NCI-H1930 (cell line): ENCODE measurements around the gene ZNF574.
A peak's percentile ranks its signal among the peaks of the same experiment; 100 is the strongest.
"Not testable (repeated sequence)": the region's sequence is repeated elsewhere in the genome, so short reads cannot be mapped to it uniquely, and the experiment has no call there.

Source experiments
- DNase-seq, 2 experiments: peaks; one replicate each; lab custom pipeline; 2025; lab: John Stamatoyannopoulos, UW

The ZNF574 gene, protein sequence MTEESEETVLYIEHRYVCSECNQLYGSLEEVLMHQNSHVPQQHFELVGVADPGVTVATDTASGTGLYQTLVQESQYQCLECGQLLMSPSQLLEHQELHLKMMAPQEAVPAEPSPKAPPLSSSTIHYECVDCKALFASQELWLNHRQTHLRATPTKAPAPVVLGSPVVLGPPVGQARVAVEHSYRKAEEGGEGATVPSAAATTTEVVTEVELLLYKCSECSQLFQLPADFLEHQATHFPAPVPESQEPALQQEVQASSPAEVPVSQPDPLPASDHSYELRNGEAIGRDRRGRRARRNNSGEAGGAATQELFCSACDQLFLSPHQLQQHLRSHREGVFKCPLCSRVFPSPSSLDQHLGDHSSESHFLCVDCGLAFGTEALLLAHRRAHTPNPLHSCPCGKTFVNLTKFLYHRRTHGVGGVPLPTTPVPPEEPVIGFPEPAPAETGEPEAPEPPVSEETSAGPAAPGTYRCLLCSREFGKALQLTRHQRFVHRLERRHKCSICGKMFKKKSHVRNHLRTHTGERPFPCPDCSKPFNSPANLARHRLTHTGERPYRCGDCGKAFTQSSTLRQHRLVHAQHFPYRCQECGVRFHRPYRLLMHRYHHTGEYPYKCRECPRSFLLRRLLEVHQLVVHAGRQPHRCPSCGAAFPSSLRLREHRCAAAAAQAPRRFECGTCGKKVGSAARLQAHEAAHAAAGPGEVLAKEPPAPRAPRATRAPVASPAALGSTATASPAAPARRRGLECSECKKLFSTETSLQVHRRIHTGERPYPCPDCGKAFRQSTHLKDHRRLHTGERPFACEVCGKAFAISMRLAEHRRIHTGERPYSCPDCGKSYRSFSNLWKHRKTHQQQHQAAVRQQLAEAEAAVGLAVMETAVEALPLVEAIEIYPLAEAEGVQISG

DNA sequence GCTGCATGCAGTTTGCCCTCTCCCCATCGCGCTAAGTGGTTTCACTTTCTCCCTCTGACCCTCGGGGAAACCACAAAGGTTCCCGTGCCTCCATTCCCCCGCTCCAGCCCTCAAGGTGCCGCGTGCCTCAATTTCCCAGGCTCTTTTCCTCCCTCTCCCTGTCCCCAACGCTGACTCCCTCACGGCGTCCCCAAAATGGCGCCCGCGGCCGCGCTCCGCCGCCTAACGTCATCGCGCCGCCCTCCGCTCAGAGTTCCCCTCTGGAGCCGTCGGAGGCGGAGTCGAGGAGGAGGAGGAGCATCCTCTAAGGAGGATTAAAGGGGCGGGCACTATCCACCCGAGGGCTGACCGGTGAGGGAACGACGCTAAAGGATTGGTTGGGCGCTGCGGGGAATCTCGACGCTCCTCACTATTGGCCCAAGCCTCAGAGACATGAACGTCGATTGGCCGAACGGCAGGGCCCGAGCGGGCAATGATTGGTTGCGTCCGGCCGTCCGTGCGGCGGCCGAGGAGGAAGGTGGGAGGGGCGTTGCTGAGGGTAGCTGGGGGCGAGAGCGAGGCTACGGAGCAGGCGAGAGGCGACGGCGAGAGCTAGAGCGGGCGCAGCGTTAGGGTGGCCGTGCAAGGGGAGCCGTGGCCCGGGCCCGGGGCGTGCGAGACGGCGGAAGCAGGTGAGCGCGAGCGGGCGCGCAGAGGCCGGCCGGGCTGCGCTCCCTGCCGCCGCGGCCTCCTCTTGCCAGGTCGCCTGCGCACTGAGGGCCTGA, at the start of gene ZNF574:
Gene ZNF574 (plus strand): TSS at position 551 of the 764 bp plus-strand sequence. CDS start 2,441 bp downstream, outside the sequence.
- DNase-seq = peak; percentile 100

DNA sequence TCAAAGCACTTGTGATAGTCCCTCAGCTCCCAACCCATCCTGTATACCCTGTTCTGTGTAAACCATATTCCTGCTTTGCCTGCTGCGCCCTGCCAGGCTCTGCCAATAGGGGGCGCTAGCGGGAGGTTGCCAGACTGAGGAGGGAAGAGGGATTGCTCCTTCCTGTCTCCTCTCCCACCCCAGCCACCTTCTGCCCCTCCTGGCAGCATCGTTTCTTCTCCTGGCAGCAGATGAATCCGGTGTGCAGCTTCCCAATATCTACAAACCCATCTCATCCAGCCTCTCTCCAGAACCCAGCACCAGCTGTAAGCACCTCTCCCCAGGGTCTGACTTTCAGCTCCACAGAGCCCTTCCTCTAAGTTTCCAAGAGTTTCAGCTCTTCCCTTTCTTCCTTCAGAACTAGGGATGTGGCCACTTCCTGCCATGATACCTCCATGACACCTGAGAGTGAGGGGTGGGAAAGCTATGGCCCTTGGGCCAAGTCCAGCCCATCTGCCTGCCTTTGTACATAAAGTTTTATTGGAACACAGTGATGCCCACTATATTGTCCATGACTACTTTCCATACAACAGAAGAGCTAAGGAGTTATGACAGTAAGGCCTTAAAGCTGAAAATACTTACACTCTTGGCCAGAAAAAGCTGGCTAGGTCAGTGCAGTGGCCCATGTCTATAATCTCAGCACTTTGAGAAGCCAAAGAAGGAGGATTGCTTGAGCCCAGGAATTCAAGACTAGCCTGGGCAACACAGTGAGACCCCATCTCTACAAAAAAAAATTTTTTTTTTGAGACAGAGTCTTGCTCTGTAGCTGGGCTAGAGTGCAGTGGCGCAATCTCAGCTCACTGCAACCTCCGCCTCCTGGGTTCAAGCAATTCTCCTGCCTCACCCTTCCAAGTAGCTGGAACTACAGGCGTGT, 47.4 kb upstream of the ZNF574 start:
- peak in 1 of 2 experiments; percentile 73 for DNase-seq

DNA sequence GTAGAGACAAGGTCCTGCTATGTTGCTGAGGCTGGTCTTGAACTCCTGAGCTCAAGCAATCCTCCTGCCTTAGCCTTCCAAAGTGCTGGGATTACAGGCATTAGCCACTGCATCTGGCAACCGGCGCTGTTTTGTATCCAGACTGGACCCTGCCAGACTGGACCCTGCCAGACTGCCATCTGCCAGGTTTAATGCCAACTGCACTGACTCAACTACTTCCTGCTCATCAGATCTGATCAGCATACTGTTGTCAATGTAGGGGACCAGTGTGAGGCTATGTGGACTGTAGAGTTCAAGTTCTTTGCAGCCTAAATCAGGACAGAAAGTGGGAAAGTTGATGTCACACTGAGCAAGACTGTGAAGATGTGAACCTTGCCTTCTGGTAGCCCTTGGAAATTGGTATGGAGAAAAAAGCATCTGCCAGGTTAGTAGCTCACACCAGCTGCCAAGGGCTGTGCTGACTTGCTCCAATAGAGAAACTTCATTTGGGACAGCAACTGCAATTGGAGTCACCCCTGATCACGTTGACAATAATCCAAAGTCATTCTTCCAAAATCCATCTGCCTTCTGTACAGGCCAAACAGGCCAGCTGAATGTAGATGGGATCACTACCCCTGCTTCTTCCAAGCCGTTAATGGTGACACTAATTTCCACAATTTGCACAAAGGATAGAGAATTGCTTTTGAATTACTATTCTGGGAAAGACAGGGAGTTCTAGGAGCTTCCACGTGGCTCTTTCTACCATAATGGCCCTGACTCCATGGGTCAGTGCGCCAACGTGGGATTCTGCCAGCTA, 45.1 kb upstream of the ZNF574 start:
- no peak for DNase-seq

DNA sequence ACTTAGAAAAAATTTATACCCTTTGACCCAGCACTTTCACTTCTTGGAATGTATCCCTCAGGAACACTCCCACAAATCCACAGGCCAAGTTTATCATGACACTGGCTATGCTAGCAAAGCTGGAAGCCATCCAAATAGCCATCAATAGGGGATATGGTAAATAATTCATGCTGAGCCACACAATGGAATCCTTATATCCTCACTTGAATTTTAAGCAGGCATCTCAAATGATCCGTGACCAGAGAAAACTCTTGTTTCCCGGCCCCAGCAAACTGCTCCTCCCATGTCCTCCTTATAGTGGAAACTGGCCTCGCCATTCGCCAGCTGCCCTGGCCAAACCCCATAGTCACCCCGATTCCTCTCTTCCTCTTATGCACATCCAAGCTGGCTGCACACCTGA, 43.5 kb upstream of the ZNF574 start:
- no peak for DNase-seq

DNA sequence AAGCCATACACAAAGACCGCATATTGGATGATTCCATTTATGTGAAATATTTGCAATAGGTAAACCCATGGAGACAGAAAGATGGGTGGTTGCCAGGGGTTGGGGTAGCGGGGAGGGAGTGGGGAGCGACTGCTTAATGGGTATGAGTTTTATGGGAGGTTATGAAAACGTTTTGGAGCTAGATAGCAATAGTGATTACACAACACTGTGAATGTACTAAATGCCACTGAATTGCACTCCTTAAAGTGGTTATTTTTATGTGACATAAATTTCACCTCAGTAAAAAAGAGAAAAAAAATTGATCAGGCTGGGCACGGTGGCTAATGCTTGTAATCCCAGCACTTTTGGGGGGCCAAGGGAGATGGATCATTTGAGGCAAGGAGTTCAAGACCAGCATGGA, 42.6 kb upstream of the ZNF574 start:
- no peak for DNase-seq

DNA sequence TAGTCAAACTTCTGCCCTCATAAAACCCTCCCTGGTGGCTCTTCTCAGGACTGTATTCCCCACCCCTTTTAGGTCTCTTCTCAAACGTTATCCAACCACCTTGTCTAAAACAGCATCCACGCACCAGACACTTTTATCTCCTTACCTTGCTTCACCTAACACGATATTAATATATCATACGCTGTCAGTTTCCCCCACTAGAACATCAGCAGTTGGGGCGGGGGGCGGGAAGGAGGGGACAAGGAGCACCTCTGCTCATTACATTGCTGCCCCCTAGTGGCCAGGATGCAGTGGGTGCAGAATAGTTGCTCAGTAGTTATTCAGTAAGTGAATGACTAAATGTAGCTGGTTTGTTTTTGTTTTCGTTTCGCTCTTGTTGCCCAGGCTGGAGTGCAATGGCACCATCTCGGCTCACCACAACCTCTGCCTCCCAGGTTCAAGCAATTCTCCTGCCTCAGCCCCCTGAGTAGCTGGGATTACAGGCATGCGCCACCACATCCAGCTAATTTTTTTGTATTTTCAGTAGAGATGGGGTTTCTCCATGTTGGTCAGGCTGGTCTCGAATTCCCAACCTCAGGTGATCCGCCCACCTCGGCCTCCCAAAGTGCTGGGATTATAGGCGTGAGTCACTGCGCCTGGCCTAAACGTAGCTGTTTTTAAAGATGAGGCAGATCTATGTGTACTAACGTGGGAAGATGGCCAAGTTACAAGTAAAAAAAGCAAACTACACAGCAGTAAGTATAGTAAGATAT, 41.1 kb upstream of the ZNF574 start:
- peak; percentile 26 to 69 for DNase-seq

DNA sequence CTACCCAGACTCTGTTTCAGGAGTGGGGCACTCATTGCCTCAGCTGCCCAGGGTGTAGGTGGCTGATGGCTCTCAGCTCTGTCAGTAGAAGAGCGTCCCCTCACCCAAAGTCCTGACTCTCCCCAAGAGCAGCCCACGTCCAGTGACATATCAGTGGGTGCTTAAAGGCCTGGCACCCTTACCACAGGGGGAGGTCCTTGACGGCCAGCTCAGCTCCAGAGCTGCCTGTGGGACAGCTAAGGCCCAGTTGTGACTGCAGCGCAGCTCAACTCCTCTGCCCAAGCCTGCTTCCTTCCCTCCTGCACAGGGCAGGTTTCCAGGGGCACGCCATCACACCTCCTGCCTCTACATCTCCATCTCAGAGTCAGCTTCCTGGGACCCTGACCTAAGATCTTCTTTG, 38.3 kb upstream of the ZNF574 start:
- no peak for DNase-seq

DNA sequence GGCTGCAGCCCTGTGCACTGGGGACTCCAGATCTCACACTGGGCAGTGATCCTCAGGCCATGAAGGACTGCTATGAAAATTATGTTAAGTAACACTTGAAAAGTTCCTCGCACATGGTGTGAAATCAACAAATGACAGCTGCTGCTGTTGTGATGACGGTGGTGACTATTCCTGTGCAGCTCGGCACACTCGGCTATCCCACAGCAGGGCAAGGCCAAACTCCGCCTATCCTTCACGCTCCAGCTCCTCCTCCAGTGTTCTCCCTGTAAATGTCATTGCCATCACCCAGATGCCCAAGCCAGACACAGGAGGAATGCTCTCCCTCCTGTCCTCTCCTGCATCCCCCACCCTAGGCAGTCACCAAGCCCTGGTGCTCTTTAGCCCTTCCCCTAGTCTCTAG, 37.3 kb upstream of the ZNF574 start:
- DNase-seq = no peak

DNA sequence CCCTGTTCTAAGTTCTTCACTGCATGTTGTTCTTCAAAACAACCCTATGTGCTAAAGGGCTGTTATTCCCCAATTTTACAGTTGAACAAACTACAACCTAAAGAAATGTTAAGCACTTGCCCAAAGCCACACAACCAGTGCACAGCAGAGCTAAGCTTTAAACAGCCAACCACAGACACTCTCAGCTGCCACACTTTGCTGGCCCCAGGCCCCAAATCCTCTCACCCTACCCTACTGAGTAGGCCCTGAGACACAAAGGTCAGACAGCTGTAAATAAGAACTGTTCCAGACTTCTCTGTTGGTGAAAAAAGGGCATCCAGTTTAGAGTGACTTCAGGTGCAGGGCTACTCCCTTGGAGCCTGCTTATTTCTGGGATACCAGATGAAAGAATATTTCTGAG, 35.9 kb upstream of the ZNF574 start:
- no peak for DNase-seq

DNA sequence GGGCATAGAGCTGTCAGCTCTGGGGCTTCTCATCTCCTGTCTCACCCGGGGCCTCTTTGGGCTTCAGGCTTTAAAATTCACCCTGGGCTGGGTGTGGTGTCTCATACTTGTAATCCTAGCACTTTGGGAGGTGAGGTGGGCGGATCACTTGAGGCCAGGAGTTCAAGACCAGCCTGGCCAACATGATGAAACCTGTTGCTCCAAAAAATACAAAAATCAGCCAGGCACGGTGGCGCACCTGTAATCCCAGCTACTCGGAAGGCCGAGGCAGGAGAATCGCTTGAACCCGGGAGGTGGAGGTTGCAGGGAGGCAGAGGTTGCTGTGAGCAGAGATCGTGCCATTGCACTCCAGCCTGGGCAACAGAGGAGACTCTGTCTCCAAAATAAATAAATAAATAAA, 35.5 kb upstream of the ZNF574 start:
- DNase-seq = not testable (repeated sequence)

DNA sequence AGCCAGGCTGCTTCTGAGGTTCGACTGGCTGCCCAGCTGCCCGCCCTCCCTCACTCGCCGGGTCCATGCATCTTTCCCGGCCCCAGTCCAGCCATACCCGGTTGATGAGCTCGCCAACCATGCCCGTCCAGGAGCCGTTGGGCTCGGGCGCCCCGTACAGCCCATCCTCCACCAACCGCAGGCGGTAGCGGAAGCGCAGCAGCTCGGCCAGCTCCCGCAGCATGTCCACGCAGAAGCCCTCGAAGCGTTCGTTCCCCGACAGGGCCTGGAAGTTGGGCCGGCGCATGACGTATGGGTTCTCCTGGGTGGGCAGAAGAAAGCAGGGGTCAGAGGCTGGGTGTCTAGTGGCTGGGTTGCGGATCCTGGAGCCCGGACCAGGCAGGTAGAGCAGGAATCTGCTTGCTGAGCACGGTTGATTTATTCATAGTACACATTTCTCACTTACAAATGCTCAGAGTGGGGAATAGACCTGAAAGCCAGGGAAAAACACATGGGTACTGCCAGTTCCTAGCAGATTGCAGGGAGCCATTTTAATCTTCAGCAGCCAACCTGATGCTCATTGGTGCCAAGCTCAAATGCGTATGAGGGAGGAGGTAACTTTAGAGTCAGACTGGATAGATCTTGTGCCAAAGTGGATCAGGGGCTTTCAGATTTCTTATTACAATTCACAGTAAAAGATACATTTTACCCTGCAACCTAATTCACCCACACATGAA, 33.4 kb upstream of the ZNF574 start:
- DNase-seq = no peak

DNA sequence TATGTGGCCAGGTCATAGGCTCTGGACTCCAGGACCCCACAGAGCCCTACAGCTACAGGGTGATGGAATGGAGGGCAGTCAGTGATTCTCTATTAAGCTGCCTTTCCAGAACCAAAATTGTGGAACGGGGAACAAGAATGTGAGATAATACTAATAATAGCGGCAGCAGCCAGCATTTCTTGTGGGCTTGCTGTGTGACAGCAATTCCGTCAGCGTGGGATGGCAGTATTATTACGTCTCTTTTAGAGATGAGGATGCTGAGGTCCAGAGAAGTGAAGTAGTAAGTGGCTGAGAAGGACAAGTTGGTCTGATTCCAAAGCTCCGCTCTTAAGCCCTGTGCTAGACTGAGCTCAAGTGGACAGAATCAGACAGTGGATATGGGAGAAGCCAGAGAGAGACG, 30.4 kb upstream of the ZNF574 start:
- no peak for DNase-seq

DNA sequence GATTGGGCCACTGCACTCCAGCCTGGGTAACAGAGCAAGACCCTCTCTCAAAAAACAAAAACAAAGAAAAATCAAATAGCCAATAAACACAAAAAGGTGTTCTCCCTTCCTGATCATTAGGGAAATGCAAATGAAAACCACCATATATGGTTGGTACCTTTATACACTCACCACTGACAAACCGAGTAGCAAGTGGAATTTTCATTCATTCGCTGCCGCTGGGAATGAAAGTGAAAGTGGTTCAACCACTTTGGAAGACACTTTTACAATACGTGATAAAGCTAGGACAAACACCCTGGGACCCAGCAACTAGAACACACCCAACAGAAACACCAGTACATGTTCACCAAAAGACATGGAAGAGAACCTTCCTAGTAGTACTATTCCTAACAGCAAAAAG, 27.0 kb upstream of the ZNF574 start:
- no peak for DNase-seq

DNA sequence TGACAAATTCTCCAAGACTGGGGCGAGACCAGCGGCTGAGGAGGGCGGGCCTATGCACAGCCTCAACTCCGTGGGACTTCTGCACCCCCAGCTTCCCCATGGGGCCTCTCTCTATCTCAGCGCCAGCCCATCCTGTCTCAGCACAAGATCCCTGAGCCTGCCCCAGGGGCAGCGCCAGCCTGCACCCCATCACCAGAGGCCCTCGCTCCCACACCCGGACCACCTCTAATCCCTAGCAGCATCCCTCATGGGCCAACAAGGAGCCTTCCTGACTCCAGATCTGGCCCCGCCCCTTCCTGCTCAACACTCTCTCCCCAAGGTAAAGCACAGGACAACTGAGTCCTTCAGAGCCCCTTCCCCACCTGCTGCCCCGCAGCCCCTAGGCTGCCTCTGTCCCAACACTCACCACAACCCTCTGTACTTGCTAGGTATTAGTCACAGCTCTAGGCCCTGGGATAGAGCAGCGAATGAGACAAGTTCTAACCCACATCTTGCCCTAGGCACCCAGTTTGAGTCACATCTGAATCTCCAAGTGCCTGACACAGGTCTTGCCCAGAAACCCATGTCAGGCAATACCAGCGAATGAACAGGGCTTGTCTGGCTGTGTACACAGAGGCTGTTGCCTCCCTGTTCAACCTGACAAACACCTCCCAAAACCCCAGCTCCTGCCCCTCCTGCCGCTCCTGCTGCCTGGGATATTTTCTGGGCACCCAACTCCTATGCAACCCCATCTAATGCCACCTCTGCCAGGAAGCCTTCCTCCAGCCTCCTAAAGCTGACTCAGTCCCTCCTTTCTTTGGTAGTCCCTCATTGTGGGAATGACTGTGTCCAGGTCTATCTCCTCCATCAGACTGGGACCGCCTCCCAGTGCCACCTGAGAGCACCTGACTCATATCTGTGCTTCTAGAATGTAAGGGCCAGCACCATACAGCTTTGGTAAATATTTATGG, 24.5 kb upstream of the ZNF574 start:
- DNase-seq = no peak

DNA sequence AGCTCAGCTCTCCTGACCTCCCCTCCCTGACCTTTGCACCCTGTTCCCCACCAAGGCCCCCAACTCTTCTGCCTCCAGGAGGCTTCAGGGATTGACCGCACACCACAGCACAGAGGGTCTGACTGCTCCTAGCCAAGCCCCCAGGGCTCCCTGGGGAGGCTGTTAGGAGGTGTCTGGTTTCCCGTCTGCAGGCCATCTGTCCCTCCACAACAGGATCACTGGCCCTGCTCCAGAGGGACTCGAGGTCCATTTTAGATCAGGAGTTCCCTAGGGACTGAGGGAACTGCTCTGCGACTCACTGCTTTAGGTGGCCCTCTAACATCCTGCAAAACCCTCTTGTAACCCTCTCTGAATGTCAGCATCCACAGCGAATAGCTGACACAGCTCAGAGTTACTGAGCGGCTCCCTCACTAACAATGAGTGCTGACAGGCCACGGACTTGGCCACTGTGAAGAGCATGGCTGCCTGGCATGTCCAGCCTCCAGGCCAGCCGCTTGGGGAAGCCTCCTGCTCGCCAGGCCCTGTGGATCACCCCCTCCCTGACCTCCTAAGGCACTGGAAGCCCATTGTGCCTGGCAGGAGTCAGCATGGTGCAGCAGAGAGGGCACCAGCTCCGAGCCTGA, 23.6 kb upstream of the ZNF574 start:
- DNase-seq = no peak

DNA sequence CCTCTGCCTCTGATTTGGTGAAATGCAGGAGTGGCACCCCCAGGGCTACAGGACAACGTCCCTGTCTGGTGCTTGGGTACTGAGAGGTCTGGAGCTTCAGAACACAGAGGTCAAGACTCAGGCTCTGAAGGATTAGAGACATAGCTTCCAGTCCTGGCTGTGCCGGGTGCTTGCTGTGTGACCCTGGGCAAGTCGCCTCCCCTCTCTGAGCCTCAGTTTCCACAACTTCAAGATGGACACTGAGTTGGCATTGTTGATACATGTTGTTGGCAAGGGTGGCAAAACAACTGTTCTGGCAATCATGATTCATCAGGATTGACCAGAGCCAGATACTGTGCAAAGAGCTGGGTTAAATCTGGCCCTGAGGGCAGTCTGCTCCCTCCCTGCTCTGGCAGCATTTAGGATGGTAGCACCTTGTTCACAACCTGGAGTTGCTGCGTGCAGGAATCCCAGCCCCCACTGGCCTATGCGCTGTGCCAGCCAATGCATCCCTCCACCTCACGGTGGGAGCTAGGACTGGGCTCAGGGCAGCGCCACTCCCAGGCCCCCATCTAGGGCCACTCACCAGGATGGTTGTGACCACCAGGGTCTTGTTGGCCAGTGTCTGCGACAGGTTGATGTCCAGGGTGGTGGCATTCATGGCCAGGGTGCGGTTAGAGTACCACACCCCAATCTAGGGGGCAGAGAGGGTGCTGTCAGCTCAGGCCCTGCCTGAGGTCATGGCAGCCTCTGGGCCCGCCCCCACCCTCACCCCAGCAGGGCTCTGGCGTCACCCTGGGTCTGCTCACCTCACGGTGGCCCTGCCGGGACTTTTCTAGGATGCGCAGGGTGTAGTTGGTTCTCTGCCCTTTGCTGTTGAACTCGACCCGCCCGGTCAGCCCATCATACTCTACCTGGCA, 22.7 kb upstream of the ZNF574 start:
- DNase-seq = no peak
